HepG2 (cell line): Measurements from ENCODE around the gene ZNF584. TPM values are rescaled to one million over a fixed set of nuclear protein-coding genes. Genes with fewer than 3 reads are reported as not detected.

Source experiments
- ATAD3A ChIP-seq: sonication (generic); formaldehyde crosslinking; IDR thresholded peaks from 2 replicates; pipeline ENCODE4 v1.4.0; 2020; ENCODE audit warnings: missing genetic modification reagents
- GPN1 ChIP-seq: sonication (generic); formaldehyde crosslinking; IDR thresholded peaks from 2 replicates; pipeline ENCODE4 v1.5.1; 2020; ENCODE audit warnings: missing genetic modification reagents, borderline replicate concordance
- MYC ChIP-seq: sonication (generic); formaldehyde crosslinking; IDR thresholded peaks from 2 replicates; pipeline ENCODE4 v1.9.0; 2021; ENCODE audit warnings: missing genetic modification reagents, borderline replicate concordance
- PAX8 ChIP-seq: sonication (generic); formaldehyde crosslinking; IDR thresholded peaks from 2 replicates; pipeline ENCODE4 v1.8.0; 2022; ENCODE audit warnings: mild to moderate bottlenecking, missing genetic modification reagents, borderline replicate concordance
- TCF12 ChIP-seq, 2 experiments: fragments of 450-650 bp in 1 of 2; sonication (generic) in 1 of 2; formaldehyde crosslinking in 1 of 2; IDR thresholded peaks; 2 replicates each; pipeline versions ENCODE4 v1.6.1 to v1.8.0; 2017 to 2022; ENCODE audit warnings: antibody characterized with exemption in 1 of 2, mild to moderate bottlenecking in 1 of 2, missing genetic modification reagents in 1 of 2, moderate library complexity in 1 of 2
- ZBTB21 ChIP-seq: sonication (generic); formaldehyde crosslinking; IDR thresholded peaks from 2 replicates; pipeline ENCODE4 v1.4.0; 2020; ENCODE audit warnings: missing genetic modification reagents
- ZNF451 ChIP-seq: sonication (generic); formaldehyde crosslinking; IDR thresholded peaks from 2 replicates; pipeline ENCODE4 v1.5.0; 2020; ENCODE audit warnings: mild to moderate bottlenecking, missing genetic modification reagents
- polyA plus RNA-seq, 8 experiments: library from polyadenylated mRNA; depleted of rRNA in 3 of 8; stranded (reverse) in 7 of 8; unstranded in 1 of 8; fragments of >200 nt; fragmentation: Illumina TruSeq in 4 of 8; extraction: Trizol in 4 of 8; gene quantifications; 2 replicates each; pipeline versions ENCODE4 v1.2.1 to v1.2.3, GENCODE V29; 2011 to 2016; ENCODE audit warnings: low read depth in 4 of 8, missing spikeins in 1 of 8, mixed read lengths in 1 of 8; ENCODE audit not compliant: insufficient read depth in 1 of 8
- total RNA-seq, 5 experiments: library from RNA; depleted of rRNA; stranded (reverse); fragments of >200 nt; fragmentation: Illumina TruSeq; extraction: Trizol; gene quantifications; 2 replicates each; pipeline ENCODE4 v1.2.3, GENCODE V29; 2016; ENCODE audit warnings: low read depth in 1 of 5
- TF ChIP-seq, protein P1 (sequence below): IDR thresholded peaks from 2 replicates; pipeline ENCODE4 v1.6.1; 2016
- TF ChIP-seq, protein P2 (sequence below): sonication (generic); formaldehyde crosslinking; IDR thresholded peaks from 2 replicates; pipeline ENCODE4 v1.4.0; 2020; ENCODE audit warnings: missing genetic modification reagents

ZNF584 gene
- total and polyA plus RNA-seq, 2 of the 13 experiments (the other 11 are each of a cell fraction or from before 2014, with no cell fraction given) = 2.4 to 7.0 TPM

GRCh38 chr19:58408152-58409009, at the start of gene ZNF584 (continued):
- TF ChIP-seq, protein P1, sequence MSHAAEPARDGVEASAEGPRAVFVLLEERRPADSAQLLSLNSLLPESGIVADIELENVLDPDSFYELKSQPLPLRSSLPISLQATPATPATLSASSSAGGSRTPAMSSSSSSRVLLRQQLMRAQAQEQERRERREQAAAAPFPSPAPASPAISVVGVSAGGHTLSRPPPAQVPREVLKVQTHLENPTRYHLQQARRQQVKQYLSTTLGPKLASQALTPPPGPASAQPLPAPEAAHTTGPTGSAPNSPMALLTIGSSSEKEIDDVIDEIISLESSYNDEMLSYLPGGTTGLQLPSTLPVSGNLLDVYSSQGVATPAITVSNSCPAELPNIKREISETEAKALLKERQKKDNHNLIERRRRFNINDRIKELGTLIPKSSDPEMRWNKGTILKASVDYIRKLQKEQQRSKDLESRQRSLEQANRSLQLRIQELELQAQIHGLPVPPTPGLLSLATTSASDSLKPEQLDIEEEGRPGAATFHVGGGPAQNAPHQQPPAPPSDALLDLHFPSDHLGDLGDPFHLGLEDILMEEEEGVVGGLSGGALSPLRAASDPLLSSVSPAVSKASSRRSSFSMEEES (CRISPR knock-in tag) = no peak
- TF ChIP-seq PAX8 (no peak), ZBTB21 (CRISPR knock-in tag) (no peak), ATAD3A (CRISPR knock-in tag) (no peak), TCF12 (IDR thresholded peaks at IDR 0.05) (no peak), TCF12 (CRISPR knock-in tag; IDR thresholded peaks at IDR 0.05) (peak; percentile 81; the same call in 1 of the 2 replicates), GPN1 (CRISPR knock-in tag) (no peak), MYC (peak; percentile 7; the same call in 1 of the 2 replicates), ZNF451 (CRISPR knock-in tag) (peak; percentile 59; the same call in 1 of the 2 replicates)
- TF ChIP-seq, protein P2, sequence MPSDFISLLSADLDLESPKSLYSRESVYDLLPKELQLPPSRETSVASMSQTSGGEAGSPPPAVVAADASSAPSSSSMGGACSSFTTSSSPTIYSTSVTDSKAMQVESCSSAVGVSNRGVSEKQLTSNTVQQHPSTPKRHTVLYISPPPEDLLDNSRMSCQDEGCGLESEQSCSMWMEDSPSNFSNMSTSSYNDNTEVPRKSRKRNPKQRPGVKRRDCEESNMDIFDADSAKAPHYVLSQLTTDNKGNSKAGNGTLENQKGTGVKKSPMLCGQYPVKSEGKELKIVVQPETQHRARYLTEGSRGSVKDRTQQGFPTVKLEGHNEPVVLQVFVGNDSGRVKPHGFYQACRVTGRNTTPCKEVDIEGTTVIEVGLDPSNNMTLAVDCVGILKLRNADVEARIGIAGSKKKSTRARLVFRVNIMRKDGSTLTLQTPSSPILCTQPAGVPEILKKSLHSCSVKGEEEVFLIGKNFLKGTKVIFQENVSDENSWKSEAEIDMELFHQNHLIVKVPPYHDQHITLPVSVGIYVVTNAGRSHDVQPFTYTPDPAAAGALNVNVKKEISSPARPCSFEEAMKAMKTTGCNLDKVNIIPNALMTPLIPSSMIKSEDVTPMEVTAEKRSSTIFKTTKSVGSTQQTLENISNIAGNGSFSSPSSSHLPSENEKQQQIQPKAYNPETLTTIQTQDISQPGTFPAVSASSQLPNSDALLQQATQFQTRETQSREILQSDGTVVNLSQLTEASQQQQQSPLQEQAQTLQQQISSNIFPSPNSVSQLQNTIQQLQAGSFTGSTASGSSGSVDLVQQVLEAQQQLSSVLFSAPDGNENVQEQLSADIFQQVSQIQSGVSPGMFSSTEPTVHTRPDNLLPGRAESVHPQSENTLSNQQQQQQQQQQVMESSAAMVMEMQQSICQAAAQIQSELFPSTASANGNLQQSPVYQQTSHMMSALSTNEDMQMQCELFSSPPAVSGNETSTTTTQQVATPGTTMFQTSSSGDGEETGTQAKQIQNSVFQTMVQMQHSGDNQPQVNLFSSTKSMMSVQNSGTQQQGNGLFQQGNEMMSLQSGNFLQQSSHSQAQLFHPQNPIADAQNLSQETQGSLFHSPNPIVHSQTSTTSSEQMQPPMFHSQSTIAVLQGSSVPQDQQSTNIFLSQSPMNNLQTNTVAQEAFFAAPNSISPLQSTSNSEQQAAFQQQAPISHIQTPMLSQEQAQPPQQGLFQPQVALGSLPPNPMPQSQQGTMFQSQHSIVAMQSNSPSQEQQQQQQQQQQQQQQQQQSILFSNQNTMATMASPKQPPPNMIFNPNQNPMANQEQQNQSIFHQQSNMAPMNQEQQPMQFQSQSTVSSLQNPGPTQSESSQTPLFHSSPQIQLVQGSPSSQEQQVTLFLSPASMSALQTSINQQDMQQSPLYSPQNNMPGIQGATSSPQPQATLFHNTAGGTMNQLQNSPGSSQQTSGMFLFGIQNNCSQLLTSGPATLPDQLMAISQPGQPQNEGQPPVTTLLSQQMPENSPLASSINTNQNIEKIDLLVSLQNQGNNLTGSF (CRISPR knock-in tag) = no peak; the same call in 1 of the 2 replicates
